GM12873 (cell line): ENCODE data around the gene PYDC1.

Experiments used
- CTCF ChIP-seq: IDR thresholded peaks from 2 replicates; pipeline ENCODE4 v1.5.1; 2012; ENCODE audit warnings: low read depth, mild to moderate bottlenecking, moderate library complexity, low read length, control low read depth; ENCODE audit not compliant: insufficient read depth; ENCODE audit errors: missing control alignments

PYDC1 gene

GRCh38 chr16:31196324-31197088, 20.4 kb downstream of the PYDC1 start:
- no peak for TF ChIP-seq CTCF

GRCh38 chr16:31194898-31195297, 22.0 kb downstream of the PYDC1 start:
- no peak for TF ChIP-seq CTCF

GRCh38 chr16:31193874-31194273, 23.1 kb downstream of the PYDC1 start:
- TF ChIP-seq CTCF, result no peak

- TF ChIP-seq CTCF, result no peak
These were observed 23.9 kb downstream of the PYDC1 start for GRCh38 chr16:31192856-31193642.

- no peak for TF ChIP-seq CTCF
These were observed 25.1 kb downstream of the PYDC1 start for GRCh38 chr16:31191697-31192428.

GRCh38 chr16:31190818-31191444, 26.0 kb downstream of the PYDC1 start:
- TF ChIP-seq CTCF, result no peak
